HL-60 (cell line): ENCODE data around the gene RAB1A.

Experiments
- CTCF ChIP-seq: IDR thresholded peaks from one replicate; pipeline ENCODE4 v1.5.1; 2011; ENCODE audit warnings: low read length, control low read depth, inconsistent platforms; ENCODE audit not compliant: insufficient read depth
- REST ChIP-seq: IDR thresholded peaks from 2 replicates; pipeline ENCODE4 v1.6.1; 2012; ENCODE audit warnings: low read depth; ENCODE audit not compliant: insufficient replicate concordance

- TF ChIP-seq CTCF (no peak), REST (no peak)
These were observed 15.0 kb downstream of the RAB1A start for GRCh38 chr2:65114921-65115320.
